Left hindlimb (tissue), 1 donor: ENCODE measurements around the gene CHD6.

ENCODE experiments used
- DNase-seq: peaks from one replicate; pipeline ENCODE4 v3.0.0-alpha.2; 2018

CHD6 gene

DNA sequence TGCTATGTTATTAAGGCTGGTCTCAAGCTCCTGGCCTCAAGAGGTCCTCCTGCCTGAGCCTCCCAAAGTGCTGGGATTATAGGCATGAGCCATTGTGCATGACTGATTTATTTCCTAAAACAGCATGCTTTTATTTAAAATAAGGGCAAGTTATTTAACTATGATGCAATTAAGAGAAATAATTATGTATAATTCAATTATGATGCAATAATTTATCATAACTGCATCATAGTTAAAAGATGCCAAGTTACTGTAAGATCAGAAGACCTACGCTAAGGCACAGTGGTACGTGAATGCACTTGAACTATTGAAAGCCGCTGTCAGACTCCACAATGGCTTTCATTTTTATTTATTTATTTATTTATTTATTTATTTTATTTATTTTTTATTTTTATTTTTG, 227.3 kb downstream of the CHD6 start:
- no peak for DNase-seq

DNA sequence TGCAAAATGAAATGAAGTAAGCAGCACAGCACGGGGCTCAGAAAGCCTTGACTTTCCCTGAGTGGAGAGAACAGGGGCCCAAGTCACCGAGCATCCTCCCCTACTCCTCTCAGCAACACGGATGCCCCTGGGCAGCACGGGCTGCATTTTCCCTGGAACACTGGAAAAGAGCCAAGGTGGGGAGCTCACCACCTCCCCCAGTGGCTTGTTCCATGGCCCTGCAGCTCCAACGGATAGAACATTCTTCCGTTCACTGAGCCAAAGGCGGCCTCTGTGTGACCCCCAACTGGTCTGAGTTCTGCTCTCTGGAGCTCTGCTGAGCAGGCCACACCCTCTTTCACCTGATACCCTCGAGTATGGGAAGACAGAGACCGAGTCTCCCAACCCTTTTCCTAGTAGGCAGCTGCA, 230.7 kb downstream of the CHD6 start:
- no peak for DNase-seq

- DNase-seq: peak; percentile 80
Observed at GRCh38 chr20:41386502-41387427, 231.4 kb downstream of the CHD6 start.

GRCh38 chr20:41382791-41383305, 235.3 kb downstream of the CHD6 start:
- DNase-seq: no peak

- no peak for DNase-seq
Observed at GRCh38 chr20:41380551-41381193, 237.5 kb downstream of the CHD6 start.

DNA sequence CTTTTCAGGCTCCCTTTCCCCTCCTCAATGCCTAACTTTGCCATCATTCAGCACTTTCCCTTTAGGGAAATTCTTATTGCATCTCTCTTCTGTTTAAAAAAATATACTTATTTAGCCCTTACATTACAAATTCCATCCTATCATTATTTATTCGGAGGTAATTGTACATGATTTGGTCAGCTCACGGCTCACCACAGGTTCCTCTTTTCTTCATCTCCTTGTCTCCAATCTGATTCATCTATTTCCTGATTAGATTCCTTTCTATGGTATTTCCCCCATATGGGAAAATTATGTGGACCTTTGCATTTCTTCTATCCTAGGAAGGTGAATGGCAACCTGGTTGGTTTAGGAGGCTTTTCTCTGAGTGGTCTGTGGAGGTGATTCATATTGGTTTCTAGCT, 238.6 kb downstream of the CHD6 start:
- DNase-seq: no peak

- no peak for DNase-seq
Observed at GRCh38 chr20:41377275-41377674, 240.9 kb downstream of the CHD6 start.

GRCh38 chr20:41376349-41376748, 241.8 kb downstream of the CHD6 start:
- DNase-seq: no peak

DNA sequence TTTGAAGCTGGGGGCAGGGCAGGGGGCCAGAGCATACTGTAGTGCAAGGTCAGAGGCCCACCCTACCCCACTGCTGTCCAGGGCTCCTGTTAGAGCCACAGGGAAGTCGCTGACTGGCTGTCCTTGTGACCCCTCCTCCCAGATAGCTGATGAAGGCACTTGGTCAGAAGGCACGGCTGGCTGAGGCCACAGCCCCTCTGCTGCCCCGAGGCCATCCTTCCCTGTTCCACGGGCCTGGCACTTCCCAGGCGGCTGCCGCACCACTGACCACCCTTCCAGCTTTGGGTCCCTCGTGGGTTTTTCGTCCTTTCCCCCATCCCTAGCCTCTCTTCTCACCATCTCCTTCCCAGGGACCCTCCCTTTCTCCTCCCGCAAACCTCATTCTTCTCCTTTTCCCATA, 242.3 kb downstream of the CHD6 start:
- no peak for DNase-seq

GRCh38 chr20:41373931-41374920, 244.0 kb downstream of the CHD6 start:
- no peak for DNase-seq

- no peak for DNase-seq
Observed at GRCh38 chr20:41373251-41373783, 244.9 kb downstream of the CHD6 start.

GRCh38 chr20:41371371-41371770, 246.8 kb downstream of the CHD6 start:
- DNase-seq: no peak

DNA sequence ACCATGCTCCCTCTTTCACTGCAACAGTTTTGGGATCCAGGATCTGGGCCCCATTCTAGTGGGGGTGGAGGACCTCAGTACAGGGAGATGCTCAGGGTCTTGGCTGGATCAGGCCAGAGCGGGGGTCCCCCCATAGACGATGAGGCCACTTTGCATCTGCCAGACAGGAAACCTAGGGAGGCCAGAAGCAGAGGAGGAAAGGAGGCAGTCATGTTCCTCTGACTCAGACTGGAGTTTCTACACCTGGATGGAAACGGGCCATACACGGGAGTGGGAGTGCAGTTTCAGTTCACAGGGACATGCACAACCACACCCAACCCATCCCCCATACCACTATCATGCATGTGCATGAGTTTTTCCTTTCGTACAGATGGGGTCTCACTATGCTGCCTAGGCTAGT, 248.0 kb downstream of the CHD6 start:
- DNase-seq: no peak

- no peak for DNase-seq
Observed at GRCh38 chr20:41369673-41370072, 248.5 kb downstream of the CHD6 start.

DNA sequence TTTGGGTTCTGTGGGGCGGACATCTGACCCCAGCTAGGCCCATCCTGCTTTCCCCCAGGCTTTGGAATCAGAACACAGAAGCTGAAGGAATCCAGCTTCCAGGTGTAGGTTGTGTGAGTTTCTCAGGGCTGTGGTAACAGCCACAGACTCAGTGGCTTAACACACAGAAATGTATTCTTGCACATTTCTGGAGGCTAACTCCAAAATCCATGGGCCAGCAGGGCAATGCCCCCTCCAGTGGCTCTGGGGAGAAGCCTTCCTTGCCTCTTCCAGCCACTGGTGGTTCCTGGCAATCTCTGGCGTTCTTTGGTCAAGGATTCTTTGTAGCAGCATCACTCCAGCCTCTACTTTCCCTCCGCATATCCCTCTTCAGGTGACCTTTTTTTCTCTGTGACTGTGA, 250.2 kb downstream of the CHD6 start:
- no peak for DNase-seq

DNA sequence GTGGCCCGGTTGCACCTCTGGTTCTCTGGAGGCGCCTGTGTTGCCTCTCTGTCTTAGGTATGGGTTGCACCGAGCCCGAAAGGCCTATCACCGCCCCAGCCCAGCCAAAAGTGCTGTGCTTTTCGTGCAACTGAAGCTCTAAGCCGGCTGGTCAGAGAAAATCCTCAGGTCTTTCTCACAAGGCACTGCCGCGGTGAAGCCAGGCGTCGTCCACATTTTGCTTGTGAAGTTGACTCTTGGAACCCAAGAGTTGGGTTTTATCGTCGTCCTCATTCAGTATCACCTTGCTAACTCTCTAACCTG, 250.8 kb downstream of the CHD6 start:
- no peak for DNase-seq

GRCh38 chr20:41366546-41367392, 251.4 kb downstream of the CHD6 start, which contains the start of gene EMILIN3:
EMILIN3 (minus strand) TSS chr20:41366818; CDS start chr20:41366634, 184 bp downstream.
- DNase-seq: peak; percentile 64

DNA sequence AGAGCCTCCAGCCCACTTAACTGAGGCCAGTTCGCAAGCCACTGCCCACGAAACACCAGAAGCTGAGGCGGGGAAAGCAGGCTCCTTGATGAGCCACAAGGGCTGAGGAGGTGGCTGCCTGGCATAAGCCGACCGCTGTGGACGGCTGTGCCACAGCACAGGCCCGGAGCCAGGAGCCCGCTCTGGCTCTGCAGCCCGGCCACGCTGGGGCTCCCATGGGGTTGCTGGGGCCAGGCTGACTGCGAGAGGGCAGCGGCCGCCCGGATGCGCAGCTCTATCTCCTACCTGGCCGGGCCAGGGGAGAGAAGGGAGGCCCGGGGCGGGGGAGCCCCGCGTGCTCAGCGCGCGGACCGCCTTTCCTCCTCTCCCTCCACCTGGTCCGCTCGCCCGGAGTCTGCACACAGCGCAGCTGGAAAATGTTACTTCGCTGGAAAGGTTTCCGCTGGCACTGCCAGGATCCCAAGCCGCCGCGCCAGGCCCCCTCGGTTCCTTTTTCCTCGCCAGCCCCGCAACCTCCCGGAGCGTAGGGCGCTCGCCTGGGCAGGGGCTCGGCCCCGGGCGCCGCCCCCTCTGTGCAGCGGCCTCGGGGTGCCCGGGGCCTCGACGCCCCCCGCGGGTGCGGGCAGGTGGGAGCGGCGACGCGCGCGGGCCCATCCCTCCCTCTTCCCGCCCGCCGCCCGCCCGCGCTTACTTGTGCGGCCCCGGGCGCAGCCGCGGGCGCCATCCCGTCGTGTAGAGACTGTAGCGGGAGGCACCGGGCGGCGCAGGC, 252.2 kb downstream of the CHD6 start:
- DNase-seq: peak; percentile 70

DNA sequence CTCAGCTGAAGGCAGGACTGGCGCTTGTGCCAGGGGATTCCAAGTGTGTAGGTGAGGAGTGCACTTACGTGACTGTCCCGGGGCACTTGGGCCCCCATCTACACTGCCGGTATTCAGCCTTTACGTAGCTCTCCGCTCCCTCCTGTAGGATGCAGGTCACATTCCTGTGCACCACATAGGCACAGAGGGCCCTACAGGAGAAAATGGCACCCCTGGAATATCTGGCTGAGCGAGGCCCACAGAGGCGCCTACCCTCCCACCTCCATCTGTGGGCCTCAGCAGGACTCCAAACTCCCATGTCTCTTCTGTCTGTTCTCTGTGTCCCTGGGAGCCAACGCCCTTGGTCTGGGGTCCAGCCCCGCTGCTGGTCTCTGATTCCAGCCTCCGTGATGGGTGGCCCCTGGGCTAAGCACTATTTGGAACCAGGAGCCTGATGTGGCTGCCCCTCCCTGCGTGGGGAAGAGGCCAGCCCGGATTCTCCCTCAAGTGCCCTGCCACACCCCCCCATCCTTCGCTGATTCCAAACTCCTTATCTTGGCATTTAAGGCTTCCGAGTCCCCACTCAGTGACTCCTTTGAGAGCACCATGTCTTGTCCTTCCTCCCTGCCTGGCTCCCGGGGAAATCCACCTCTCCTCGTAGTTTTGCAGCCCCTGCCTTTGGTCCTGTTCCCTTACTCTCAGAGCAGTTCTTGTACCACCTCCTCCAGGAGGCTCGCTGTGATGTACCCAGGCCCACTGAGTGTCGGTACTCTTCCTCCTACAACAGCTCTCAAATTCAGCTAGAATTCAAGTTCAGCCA, 253.0 kb downstream of the CHD6 start:
- DNase-seq: peak; percentile 19
